Type B pancreatic cell (in vitro differentiated cells): ENCODE results near the gene ATXN3L. TPM values are rescaled to one million over a fixed set of nuclear protein-coding genes. Genes with fewer than 3 reads are reported as not detected.

Experiments used
- DNase-seq: peaks from one replicate; pipeline ENCODE4 v3.0.0; 2021; ENCODE audit warnings: mixed read lengths; ENCODE audit not compliant: unreplicated experiment; ENCODE audit errors: extremely low spot score
- H3K27ac Mint-ChIP-seq: 2 replicates; pipeline ENCODE4 v1.8.0; 2021; ENCODE audit warnings: mild to moderate bottlenecking, mixed read lengths
- H3K27me3 Mint-ChIP-seq: 2 replicates; pipeline ENCODE4 v1.8.0; 2021; ENCODE audit warnings: mixed read lengths
- H3K36me3 Mint-ChIP-seq: 2 replicates; pipeline ENCODE4 v1.8.0; 2021; ENCODE audit warnings: mixed read lengths
- H3K4me1 Mint-ChIP-seq: one replicate; pipeline ENCODE4 v1.8.0; 2021; ENCODE audit warnings: mixed read lengths; ENCODE audit not compliant: unreplicated experiment
- H3K4me3 Mint-ChIP-seq: 2 replicates; pipeline ENCODE4 v1.8.0; 2021; ENCODE audit warnings: mild to moderate bottlenecking, mixed read lengths
- H3K9me3 Mint-ChIP-seq: 2 replicates; pipeline ENCODE4 v1.8.0; 2021; ENCODE audit warnings: mixed read lengths
- CTCF ChIP-seq: fragments of 200-600 bp; sonication (generic); conservative IDR thresholded peaks from 2 replicates; pipeline ENCODE4 v1.5.0; 2021; ENCODE audit warnings: antibody characterized with exemption, mild to moderate bottlenecking
- total RNA-seq: library from RNA; stranded (reverse); gene quantifications from 2 replicates; pipeline ENCODE4 v1.2.1, GENCODE V29; 2021; ENCODE audit warnings: low replicate concordance

Gene ATXN3L
- total RNA-seq, 1 donor from 2014 or later: not detected

- H3K36me3 Mint-ChIP-seq: no peaks in the 10 kb centered on the region
- H3K9me3 Mint-ChIP-seq: no peaks in the 10 kb centered on the region
- no peak for DNase-seq
- no peaks in the 10 kb centered on the region for H3K27me3 Mint-ChIP-seq
- no peak overlapping the region for H3K4me3 Mint-ChIP-seq
- H3K27ac Mint-ChIP-seq: no peak overlapping the region
- no peaks in the 10 kb centered on the region for H3K4me1 Mint-ChIP-seq
- TF ChIP-seq CTCF: no peak
Measured at GRCh38 chrX:13271511-13271910, 48.3 kb downstream of the ATXN3L start.

- no peaks in the 10 kb centered on the region for H3K4me1 Mint-ChIP-seq
- H3K9me3 Mint-ChIP-seq: no peaks in the 10 kb centered on the region
- no peak overlapping the region for H3K4me3 Mint-ChIP-seq
- no peaks in the 10 kb centered on the region for H3K27me3 Mint-ChIP-seq
- H3K27ac Mint-ChIP-seq: peak overlapping the region; percentile 86
- no peak for DNase-seq
- TF ChIP-seq CTCF: no peak
- H3K36me3 Mint-ChIP-seq: no peaks in the 10 kb centered on the region
Measured at GRCh38 chrX:13270360-13270759, 49.5 kb downstream of the ATXN3L start.

GRCh38 chrX:13268874-13269273 lies 51.0 kb downstream of the ATXN3L start:
- Mint-ChIP-seq H3K4me1 (no peaks in the 10 kb centered on the region), H3K4me3 (no peak overlapping the region), H3K9me3 (no peaks in the 10 kb centered on the region), H3K36me3 (no peaks in the 10 kb centered on the region), H3K27me3 (no peaks in the 10 kb centered on the region), H3K27ac (peak overlapping the region; percentile 73)
- no peak for DNase-seq
- TF ChIP-seq CTCF: no peak

Other genes starting within 250 kb of the ATXN3L start
- gene EGFL6, start 249.5 kb upstream of the ATXN3L start, total RNA-seq: 0.40 and 4.5 TPM in 2 replicates